WTC11 (cell line): Measurements from ENCODE around the gene MYO18A. TPM values are rescaled to one million over a fixed set of nuclear protein-coding genes. Genes with fewer than 3 reads are reported as not detected.

Source experiments
- ATAC-seq: fragments of 200-7000 bp; cut with Tn5 transposase; 2 replicates; pipeline ENCODE4 v1.10.0; 2021; ENCODE audit warnings: mild to moderate bottlenecking, moderate library complexity
- CTCF ChIA-PET: fragments of 300-600 bp; sonication (Branson Sonifier 250); formaldehyde crosslinking; loops from one replicate; lab custom pipeline; 2021; ENCODE audit warnings: antibody characterized with exemption; lab: Charles Lee
- POLR2A ChIA-PET: fragments of 350-600 bp; sonication (Branson Sonifier 250); formaldehyde crosslinking; loops from one replicate; lab custom pipeline; 2021; ENCODE audit warnings: antibody characterized with exemption; lab: Charles Lee
- DNase-seq: peaks from one replicate; pipeline ENCODE4 v3.0.0; 2021; ENCODE audit warnings: low spot score
- H3K27ac Mint-ChIP-seq: 2 replicates; pipeline ENCODE4 v1.8.0; 2021; ENCODE audit warnings: mixed read lengths
- H3K27me3 Mint-ChIP-seq: 2 replicates; pipeline ENCODE4 v1.8.0; 2021; ENCODE audit warnings: low read depth, mild to moderate bottlenecking, moderate library complexity, mixed read lengths
- H3K36me3 Mint-ChIP-seq: 2 replicates; pipeline ENCODE4 v1.8.0; 2021; ENCODE audit warnings: mixed read lengths
- H3K4me1 Mint-ChIP-seq: 2 replicates; pipeline ENCODE4 v1.8.0; 2022; ENCODE audit warnings: mixed read lengths
- H3K4me3 Mint-ChIP-seq: 2 replicates; pipeline ENCODE4 v1.8.0; 2021; ENCODE audit warnings: mild to moderate bottlenecking, moderate library complexity, mixed read lengths
- H3K9me3 Mint-ChIP-seq: 2 replicates; pipeline ENCODE4 v1.8.0; 2021; ENCODE audit warnings: mixed read lengths
- ATF1 ChIP-seq: sonication (generic); formaldehyde crosslinking; IDR thresholded peaks from 2 replicates; pipeline ENCODE4 v1.8.1; 2023; ENCODE audit warnings: mild to moderate bottlenecking, moderate library complexity, missing genetic modification reagents
- ATF3 ChIP-seq: sonication (generic); formaldehyde crosslinking; conservative IDR thresholded peaks from 2 replicates; pipeline ENCODE4 v1.8.1; 2022; ENCODE audit warnings: mild to moderate bottlenecking, missing genetic modification reagents
- CREM ChIP-seq: sonication (generic); formaldehyde crosslinking; IDR thresholded peaks from 2 replicates; pipeline ENCODE4 v1.8.1; 2022; ENCODE audit warnings: mild to moderate bottlenecking, missing genetic modification reagents, moderate library complexity
- FOXJ3 ChIP-seq: sonication (generic); formaldehyde crosslinking; IDR thresholded peaks from 2 replicates; pipeline ENCODE4 v1.9.0; 2021; ENCODE audit warnings: missing genetic modification reagents, mild to moderate bottlenecking, borderline replicate concordance
- FOXP1 ChIP-seq: sonication (generic); formaldehyde crosslinking; IDR thresholded peaks from 2 replicates; pipeline ENCODE4 v1.8.0; 2022; ENCODE audit warnings: missing genetic modification reagents, mild to moderate bottlenecking, moderate library complexity, borderline replicate concordance
- GTF2I ChIP-seq: fragments of 250-450 bp; sonication (Bioruptor Pico); conservative IDR thresholded peaks from 2 replicates; pipeline ENCODE4 v1.4.0; 2021; ENCODE audit warnings: mild to moderate bottlenecking
- MAX ChIP-seq: sonication (generic); formaldehyde crosslinking; IDR thresholded peaks from 2 replicates; pipeline ENCODE4 v1.8.0; 2022; ENCODE audit warnings: mild to moderate bottlenecking, missing genetic modification reagents
- MXD4 ChIP-seq: fragments of 250-450 bp; sonication (Bioruptor Pico); IDR thresholded peaks from 2 replicates; pipeline ENCODE4 v1.8.0; 2021; ENCODE audit warnings: mild to moderate bottlenecking, moderate library complexity, borderline replicate concordance
- NR2C2 ChIP-seq: sonication (generic); formaldehyde crosslinking; IDR thresholded peaks from 2 replicates; pipeline ENCODE4 v1.8.0; 2022; ENCODE audit warnings: mild to moderate bottlenecking, missing genetic modification reagents
- PREB ChIP-seq: sonication (generic); formaldehyde crosslinking; IDR thresholded peaks from 2 replicates; pipeline ENCODE4 v1.8.1; 2022; ENCODE audit warnings: mild to moderate bottlenecking, missing genetic modification reagents, moderate library complexity, borderline replicate concordance
- SMAD4 ChIP-seq: sonication (generic); formaldehyde crosslinking; IDR thresholded peaks from 2 replicates; pipeline ENCODE4 v1.8.0; 2022; ENCODE audit warnings: mild to moderate bottlenecking, missing genetic modification reagents
- STAT6 ChIP-seq: sonication (generic); formaldehyde crosslinking; conservative IDR thresholded peaks from 2 replicates; pipeline ENCODE4 v1.8.1; 2023; ENCODE audit warnings: mild to moderate bottlenecking, low read depth, missing genetic modification reagents, moderate library complexity
- TCF7 ChIP-seq: sonication (generic); formaldehyde crosslinking; IDR thresholded peaks from 2 replicates; pipeline ENCODE4 v1.8.0; 2022; ENCODE audit warnings: mild to moderate bottlenecking, low read depth, missing genetic modification reagents, moderate library complexity
- TEAD1 ChIP-seq: sonication (generic); formaldehyde crosslinking; IDR thresholded peaks from 2 replicates; pipeline ENCODE4 v1.8.0; 2022; ENCODE audit warnings: mild to moderate bottlenecking, missing genetic modification reagents
- ZNF281 ChIP-seq: sonication (generic); formaldehyde crosslinking; IDR thresholded peaks from 2 replicates; pipeline ENCODE4 v1.8.0; 2023; ENCODE audit warnings: mild to moderate bottlenecking, missing genetic modification reagents
- ZNF317 ChIP-seq: sonication (generic); formaldehyde crosslinking; IDR thresholded peaks from 2 replicates; pipeline ENCODE4 v1.8.1; 2023; ENCODE audit warnings: low read depth, mild to moderate bottlenecking, moderate library complexity, missing genetic modification reagents, borderline replicate concordance
- total RNA-seq: library from RNA; stranded (reverse); gene quantifications from 3 replicates; pipeline ENCODE4 v1.2.3, GENCODE V29; 2021
- TF ChIP-seq, protein P1 (sequence below): fragments of 250-450 bp; sonication (Bioruptor Pico); IDR thresholded peaks from 2 replicates; pipeline ENCODE4 v1.9.0; 2021; ENCODE audit warnings: mild to moderate bottlenecking
- TF ChIP-seq, protein P2 (sequence below): sonication (generic); formaldehyde crosslinking; IDR thresholded peaks from 2 replicates; pipeline ENCODE4 v1.8.0; 2023; ENCODE audit warnings: missing genetic modification reagents
- TF ChIP-seq, protein P3 (sequence below): sonication (generic); formaldehyde crosslinking; IDR thresholded peaks from 2 replicates; pipeline ENCODE4 v1.8.0; 2022; ENCODE audit warnings: mild to moderate bottlenecking, missing genetic modification reagents

The MYO18A gene
- total RNA-seq, 1 experiment from 2014 or later, result 54.9 TPM

DNA sequence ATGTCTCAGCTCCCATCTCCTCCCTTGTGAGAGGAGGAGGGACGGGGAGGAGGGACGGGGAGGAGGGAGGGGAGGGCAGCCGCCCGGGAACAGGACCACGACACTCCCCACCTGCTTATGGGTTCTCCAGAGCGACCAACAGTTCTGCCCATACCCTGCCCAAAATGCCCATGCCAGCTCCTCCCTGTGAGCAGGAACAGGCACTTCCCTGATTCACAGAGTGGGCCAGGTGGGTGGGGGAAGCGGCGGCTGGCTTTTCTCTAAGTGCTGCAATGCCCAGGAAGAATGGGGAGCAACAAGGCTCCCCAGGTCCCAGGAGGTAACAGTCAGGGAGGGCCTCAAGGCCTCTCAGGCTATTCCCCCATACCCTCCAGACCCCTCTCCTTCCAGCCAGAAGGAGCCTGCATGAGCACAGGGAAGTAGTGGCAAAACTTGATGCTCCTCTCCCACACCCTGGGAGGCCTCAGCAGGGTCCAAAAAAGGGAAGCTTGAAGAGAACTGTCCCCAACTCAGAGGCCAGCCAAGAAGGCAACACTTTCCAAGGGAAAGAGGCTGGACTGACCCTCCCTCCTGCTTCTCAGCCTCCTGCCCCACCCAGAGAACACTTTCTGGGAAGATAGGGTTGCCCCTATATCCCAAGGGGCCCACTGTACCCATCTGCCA lies 53.8 kb downstream of the MYO18A start:
- POLR2A ChIA-PET, result no interaction called here
- Mint-ChIP-seq H3K4me1 (peaks cover 3% of the 10 kb centered on the region; the same call in 1 of the 2 replicates), H3K4me3 (no peak overlapping the region)

DNA sequence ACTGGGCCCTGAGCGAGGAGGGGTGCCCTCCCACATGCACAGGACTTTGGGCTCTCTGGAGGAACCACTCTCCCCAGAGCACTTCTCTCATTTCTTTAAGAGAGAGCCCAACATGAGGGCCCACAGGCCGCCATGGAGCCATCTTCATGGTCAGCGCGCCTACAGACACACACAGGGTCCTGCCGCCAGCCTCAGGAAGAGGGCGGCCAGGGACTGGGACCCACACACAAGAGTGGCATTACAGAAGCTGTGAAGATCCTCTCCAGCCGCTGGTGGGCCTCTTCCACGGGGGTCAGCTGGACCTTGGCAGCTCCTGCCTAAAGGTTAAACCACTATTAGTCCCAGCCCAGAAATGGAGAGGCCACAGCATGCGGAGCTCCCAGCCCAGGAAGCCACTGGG lies 54.5 kb downstream of the MYO18A start:
- POLR2A ChIA-PET, result no interaction called here
- Mint-ChIP-seq H3K27ac (no peak overlapping the region), H3K9me3 (no peaks in the 10 kb centered on the region), H3K27me3 (no peaks in the 10 kb centered on the region), H3K4me1 (peaks cover 3% of the 10 kb centered on the region; the same call in 1 of the 2 replicates)
- CTCF ChIA-PET, result interaction anchor here (2.0 to 9.1 kb wide), 5 partner anchors 9 to 160 kb away, joined by 14 to 269 read pairs (median 68); partner anchors contain the start of gene MYO18A
- ATAC-seq, result no peak
- no peak for DNase-seq
- no peak for TF ChIP-seq ATF3 (CRISPR knock-in tag)
- no peak for TF ChIP-seq ZNF281 (CRISPR knock-in tag)
- no peak for TF ChIP-seq MAX (CRISPR knock-in tag)
- TF ChIP-seq, protein P1, sequence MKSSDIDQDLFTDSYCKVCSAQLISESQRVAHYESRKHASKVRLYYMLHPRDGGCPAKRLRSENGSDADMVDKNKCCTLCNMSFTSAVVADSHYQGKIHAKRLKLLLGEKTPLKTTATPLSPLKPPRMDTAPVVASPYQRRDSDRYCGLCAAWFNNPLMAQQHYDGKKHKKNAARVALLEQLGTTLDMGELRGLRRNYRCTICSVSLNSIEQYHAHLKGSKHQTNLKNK (CRISPR knock-in tag), result no peak
- TF ChIP-seq GTF2I (CRISPR knock-in tag), result no peak
- no peak for TF ChIP-seq NR2C2
- TF ChIP-seq CREM (CRISPR knock-in tag), result no peak
- no peak for TF ChIP-seq ZNF317 (CRISPR knock-in tag)
- TF ChIP-seq FOXJ3 (CRISPR knock-in tag), result no peak
- no peak for TF ChIP-seq MXD4
- TF ChIP-seq FOXP1, result no peak
- TF ChIP-seq PREB, result no peak
- TF ChIP-seq TCF7 (CRISPR knock-in tag), result no peak
- TF ChIP-seq STAT6 (CRISPR knock-in tag), result no peak
- TF ChIP-seq, protein P2, sequence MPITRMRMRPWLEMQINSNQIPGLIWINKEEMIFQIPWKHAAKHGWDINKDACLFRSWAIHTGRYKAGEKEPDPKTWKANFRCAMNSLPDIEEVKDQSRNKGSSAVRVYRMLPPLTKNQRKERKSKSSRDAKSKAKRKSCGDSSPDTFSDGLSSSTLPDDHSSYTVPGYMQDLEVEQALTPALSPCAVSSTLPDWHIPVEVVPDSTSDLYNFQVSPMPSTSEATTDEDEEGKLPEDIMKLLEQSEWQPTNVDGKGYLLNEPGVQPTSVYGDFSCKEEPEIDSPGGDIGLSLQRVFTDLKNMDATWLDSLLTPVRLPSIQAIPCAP (CRISPR knock-in tag), result no peak
- TF ChIP-seq SMAD4, result no peak
- TF ChIP-seq, protein P3, sequence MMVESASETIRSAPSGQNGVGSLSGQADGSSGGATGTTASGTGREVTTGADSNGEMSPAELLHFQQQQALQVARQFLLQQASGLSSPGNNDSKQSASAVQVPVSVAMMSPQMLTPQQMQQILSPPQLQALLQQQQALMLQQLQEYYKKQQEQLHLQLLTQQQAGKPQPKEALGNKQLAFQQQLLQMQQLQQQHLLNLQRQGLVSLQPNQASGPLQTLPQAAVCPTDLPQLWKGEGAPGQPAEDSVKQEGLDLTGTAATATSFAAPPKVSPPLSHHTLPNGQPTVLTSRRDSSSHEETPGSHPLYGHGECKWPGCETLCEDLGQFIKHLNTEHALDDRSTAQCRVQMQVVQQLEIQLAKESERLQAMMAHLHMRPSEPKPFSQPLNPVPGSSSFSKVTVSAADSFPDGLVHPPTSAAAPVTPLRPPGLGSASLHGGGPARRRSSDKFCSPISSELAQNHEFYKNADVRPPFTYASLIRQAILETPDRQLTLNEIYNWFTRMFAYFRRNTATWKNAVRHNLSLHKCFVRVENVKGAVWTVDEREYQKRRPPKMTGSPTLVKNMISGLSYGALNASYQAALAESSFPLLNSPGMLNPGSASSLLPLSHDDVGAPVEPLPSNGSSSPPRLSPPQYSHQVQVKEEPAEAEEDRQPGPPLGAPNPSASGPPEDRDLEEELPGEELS (CRISPR knock-in tag), result no peak
- TF ChIP-seq, all 79 proteins: peak for 0
- peaks cover 4% of the 10 kb centered on the region; the same call in 1 of the 2 replicates for H3K36me3 Mint-ChIP-seq
- no peak overlapping the region for H3K4me3 Mint-ChIP-seq

More for the DNA sequence above, 53.8 kb downstream of the MYO18A start:
- ATAC-seq (no peak), DNase-seq (no peak)
- Mint-ChIP-seq H3K9me3 (no peaks in the 10 kb centered on the region), H3K36me3 (0 out of 2 replicates have a peak, but pooled peaks cover 4% of the 10 kb centered on the region), H3K27ac (no peak overlapping the region), H3K27me3 (no peaks in the 10 kb centered on the region)
- TF ChIP-seq ZNF317 (CRISPR knock-in tag) (no peak), ATF1 (no peak), TEAD1 (no peak), ATF3 (CRISPR knock-in tag) (no peak)
- CTCF ChIA-PET, result interaction anchor here (3.1 to 9.1 kb wide), 3 partner anchors 10 to 20 kb away, joined by 28 to 269 read pairs (median 79); no protein-coding TSS in a partner anchor
